Activated B cell treated with CpG ODN at 0.5 μM for 24 hours (primary cell): ENCODE data around the gene LRRC63. TPM values are rescaled to one million over a fixed set of nuclear protein-coding genes. Genes with fewer than 3 reads are reported as not detected.

ENCODE experiments used
- ATAC-seq: fragments of 200-7000 bp; cut with Tn5 transposase; one replicate; pipeline ENCODE4 v1.10.0; 2021; ENCODE audit warnings: low read depth, mild to moderate bottlenecking, moderate library complexity
- CTCF ChIA-PET: fragments of 350-600 bp; sonication (Branson Sonifier 250); formaldehyde crosslinking; loops from one replicate; lab custom pipeline; 2021; ENCODE audit warnings: antibody characterized with exemption; lab: Charles Lee
- POLR2A ChIA-PET: fragments of 350-600 bp; sonication (Branson Sonifier 250); formaldehyde crosslinking; loops from one replicate; lab custom pipeline; 2021; ENCODE audit warnings: antibody characterized with exemption; lab: Charles Lee
- DNase-seq: peaks from one replicate; pipeline ENCODE4 v3.0.0; 2022
- H3K27ac Mint-ChIP-seq: one replicate; pipeline ENCODE4 v1.8.0; 2020; ENCODE audit warnings: mixed read lengths
- H3K27me3 Mint-ChIP-seq: one replicate; pipeline ENCODE4 v1.8.0; 2021; ENCODE audit warnings: mixed read lengths
- H3K36me3 Mint-ChIP-seq: one replicate; pipeline ENCODE4 v1.8.0; 2021; ENCODE audit warnings: low read depth, mixed read lengths
- H3K4me1 Mint-ChIP-seq: one replicate; pipeline ENCODE4 v1.8.0; 2021; ENCODE audit warnings: mixed read lengths
- H3K4me3 Mint-ChIP-seq: one replicate; pipeline ENCODE4 v1.8.0; 2020; ENCODE audit warnings: mild to moderate bottlenecking, mixed read lengths
- H3K9me3 Mint-ChIP-seq: one replicate; pipeline ENCODE4 v1.8.0; 2020; ENCODE audit warnings: mixed read lengths
- intact Hi-C: fragments of 100-400 bp; cut with micrococcal nuclease; formaldehyde crosslinking; loops from one replicate; pipeline ENCODE4 v1.15.1; 2024
- total RNA-seq: library from RNA; stranded (reverse); gene quantifications from 2 replicates; pipeline ENCODE4 v1.2.3, GENCODE V29; 2022
- TF ChIP-seq, protein P1 (sequence below): fragments of 200-600 bp; IDR thresholded peaks from one replicate; pipeline ENCODE4 v1.8.0; 2022; ENCODE audit warnings: antibody characterized with exemption, mild to moderate bottlenecking

The LRRC63 gene
- total RNA-seq, 1 donor from 2014 or later = not detected

DNA sequence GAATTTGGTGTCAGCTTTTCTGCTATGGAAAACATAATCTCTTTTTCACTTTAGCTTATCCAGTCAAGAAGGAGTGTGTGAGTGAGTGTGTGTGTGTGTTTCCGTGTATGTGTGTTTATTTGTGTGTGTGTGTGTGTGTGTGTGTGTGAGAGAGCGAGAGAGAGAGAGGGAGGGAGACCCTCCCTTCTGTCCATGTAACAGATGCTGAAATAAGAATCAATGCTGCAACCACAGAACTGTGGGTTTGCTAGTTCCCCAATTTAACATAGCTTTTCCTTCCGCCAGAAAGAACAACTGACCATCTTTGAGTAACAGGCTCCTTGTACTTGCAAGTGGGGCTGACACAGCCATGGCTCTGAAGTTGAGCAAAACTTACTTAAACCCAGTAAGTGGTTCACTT, 35.0 kb upstream of the LRRC63 start:
- CTCF ChIA-PET = interaction anchor here (0.6 to 4.4 kb wide), 4 partner anchors 9 to 17 kb away, joined by 4 to 28 read pairs (median 11); no protein-coding TSS in a partner anchor
- H3K4me1 Mint-ChIP-seq = peaks cover 82% of the 10 kb centered on the region
- peak overlapping the region; percentile 99 for H3K4me3 Mint-ChIP-seq
- H3K9me3 Mint-ChIP-seq = no peaks in the 10 kb centered on the region
- TF ChIP-seq, protein P1, sequence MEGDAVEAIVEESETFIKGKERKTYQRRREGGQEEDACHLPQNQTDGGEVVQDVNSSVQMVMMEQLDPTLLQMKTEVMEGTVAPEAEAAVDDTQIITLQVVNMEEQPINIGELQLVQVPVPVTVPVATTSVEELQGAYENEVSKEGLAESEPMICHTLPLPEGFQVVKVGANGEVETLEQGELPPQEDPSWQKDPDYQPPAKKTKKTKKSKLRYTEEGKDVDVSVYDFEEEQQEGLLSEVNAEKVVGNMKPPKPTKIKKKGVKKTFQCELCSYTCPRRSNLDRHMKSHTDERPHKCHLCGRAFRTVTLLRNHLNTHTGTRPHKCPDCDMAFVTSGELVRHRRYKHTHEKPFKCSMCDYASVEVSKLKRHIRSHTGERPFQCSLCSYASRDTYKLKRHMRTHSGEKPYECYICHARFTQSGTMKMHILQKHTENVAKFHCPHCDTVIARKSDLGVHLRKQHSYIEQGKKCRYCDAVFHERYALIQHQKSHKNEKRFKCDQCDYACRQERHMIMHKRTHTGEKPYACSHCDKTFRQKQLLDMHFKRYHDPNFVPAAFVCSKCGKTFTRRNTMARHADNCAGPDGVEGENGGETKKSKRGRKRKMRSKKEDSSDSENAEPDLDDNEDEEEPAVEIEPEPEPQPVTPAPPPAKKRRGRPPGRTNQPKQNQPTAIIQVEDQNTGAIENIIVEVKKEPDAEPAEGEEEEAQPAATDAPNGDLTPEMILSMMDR = no peak
- H3K36me3 Mint-ChIP-seq = peaks cover 77% of the 10 kb centered on the region
- ATAC-seq (peak; percentile 46), DNase-seq (no peak)
- intact Hi-C loops = loop anchor here (1.0 kb wide), 1 partner anchor 8 kb away; no protein-coding TSS in a partner anchor
- no peaks in the 10 kb centered on the region for H3K27me3 Mint-ChIP-seq
- peak overlapping the region; percentile 69 for H3K27ac Mint-ChIP-seq
- POLR2A ChIA-PET = interaction anchor here (0.7 to 8.5 kb wide), 7 partner anchors 8 to 224 kb away, joined by 3 to 247 read pairs (median 3); no protein-coding TSS in a partner anchor

DNA sequence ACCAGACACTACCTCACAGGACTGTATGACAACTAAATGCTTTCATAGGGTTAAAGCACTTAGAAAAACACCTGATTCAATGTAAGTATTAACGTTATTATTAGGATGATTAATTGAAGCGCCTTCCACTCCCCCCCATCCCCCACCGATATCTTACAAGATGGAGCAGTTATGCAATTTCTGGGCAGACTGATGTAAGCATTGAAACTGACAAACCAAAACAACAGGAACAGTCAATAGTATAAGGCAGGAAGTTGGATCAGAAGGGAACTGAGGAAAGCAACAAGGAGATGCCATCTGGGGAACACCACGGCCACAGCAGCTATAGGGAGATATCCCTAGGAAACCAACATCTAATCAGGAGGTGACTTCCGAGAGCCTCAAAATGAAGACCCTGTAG, 33.6 kb upstream of the LRRC63 start:
- DNase-seq (no peak), ATAC-seq (no peak)
- peak overlapping the region; percentile 69 for H3K27ac Mint-ChIP-seq
- H3K4me3 Mint-ChIP-seq = peak overlapping the region; percentile 99
- peaks cover 72% of the 10 kb centered on the region for H3K36me3 Mint-ChIP-seq
- TF ChIP-seq, protein P1 = no peak
- CTCF ChIA-PET = interaction anchor here (1.2 to 4.4 kb wide), 3 partner anchors 10 to 112 kb away, joined by 3 to 28 read pairs (median 4); no protein-coding TSS in a partner anchor
- H3K9me3 Mint-ChIP-seq = no peaks in the 10 kb centered on the region
- POLR2A ChIA-PET = interaction anchor here (8.5 kb wide), 1 partner anchor 9 kb away, joined by 247 read pairs; no protein-coding TSS in a partner anchor
- H3K27me3 Mint-ChIP-seq = no peaks in the 10 kb centered on the region
- intact Hi-C loops = no loop called here
- H3K4me1 Mint-ChIP-seq = peaks cover 81% of the 10 kb centered on the region

DNA sequence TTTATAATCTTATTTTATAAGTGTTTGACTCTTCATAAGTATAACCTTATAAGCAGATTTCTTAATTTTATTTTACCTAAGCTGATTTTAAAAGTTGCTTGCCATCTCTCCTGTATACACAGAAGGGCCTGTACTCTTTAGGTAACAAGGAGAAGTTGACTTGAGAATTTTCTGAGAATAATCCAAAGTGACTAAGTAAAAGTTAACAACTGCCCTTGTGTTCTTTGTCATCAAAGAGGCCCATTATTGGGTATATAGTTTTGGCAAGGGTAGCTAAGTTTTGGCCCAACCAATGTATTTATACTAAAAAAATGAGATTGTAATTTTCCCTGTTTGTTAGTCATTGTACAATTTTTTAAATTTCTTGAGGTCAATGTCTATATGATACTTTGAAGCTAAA, 32.9 kb upstream of the LRRC63 start:
- no peak for DNase-seq
- ChIA-PET POLR2A (interaction anchor here (8.5 kb wide), 1 partner anchor 10 kb away, joined by 247 read pairs; no protein-coding TSS in a partner anchor), CTCF (interaction anchor here (0.9 to 4.4 kb wide), 4 partner anchors 8 to 111 kb away, joined by 3 to 28 read pairs (median 4); no protein-coding TSS in a partner anchor)
- H3K27me3 Mint-ChIP-seq = no peaks in the 10 kb centered on the region
- TF ChIP-seq, protein P1 = no peak
- H3K36me3 Mint-ChIP-seq = peaks cover 65% of the 10 kb centered on the region
- intact Hi-C loops = no loop called here
- peak overlapping the region; percentile 99 for H3K4me3 Mint-ChIP-seq
- H3K4me1 Mint-ChIP-seq = peaks cover 81% of the 10 kb centered on the region
- H3K27ac Mint-ChIP-seq = peak overlapping the region; percentile 98
- H3K9me3 Mint-ChIP-seq = no peaks in the 10 kb centered on the region
- no peak for ATAC-seq

DNA sequence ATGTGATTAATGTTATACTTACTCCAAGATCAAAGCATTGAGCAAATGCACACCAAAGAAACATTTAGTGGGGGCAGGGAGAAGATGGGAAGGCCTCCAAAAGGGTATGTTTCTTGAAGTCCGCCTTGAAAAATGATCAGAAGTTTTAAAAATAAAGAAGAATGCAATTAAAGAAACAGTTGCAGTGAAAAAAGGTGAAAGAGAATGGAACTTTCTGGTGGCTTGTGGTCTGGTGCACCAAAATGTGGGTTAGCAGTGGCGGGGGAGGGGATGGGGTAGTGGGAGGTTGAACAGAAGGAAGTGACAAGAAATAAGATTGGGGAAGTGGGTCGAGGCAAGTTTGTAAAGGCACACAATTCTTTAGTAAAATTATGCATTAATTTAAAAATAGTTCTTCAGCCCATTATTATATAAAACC, 32.2 kb upstream of the LRRC63 start:
- Mint-ChIP-seq H3K9me3 (no peaks in the 10 kb centered on the region), H3K27ac (peak overlapping the region; percentile 98), H3K4me3 (peak overlapping the region; percentile 99), H3K27me3 (no peaks in the 10 kb centered on the region), H3K4me1 (peaks cover 81% of the 10 kb centered on the region), H3K36me3 (peaks cover 58% of the 10 kb centered on the region)
- ATAC-seq = peak; percentile 22
- CTCF ChIA-PET = interaction anchor here (0.9 to 4.4 kb wide), 4 partner anchors 9 to 110 kb away, joined by 3 to 28 read pairs (median 4); no protein-coding TSS in a partner anchor
- POLR2A ChIA-PET = interaction anchor here (8.5 kb wide), 1 partner anchor 10 kb away, joined by 247 read pairs; no protein-coding TSS in a partner anchor
- TF ChIP-seq, protein P1 = no peak
- DNase-seq = peak; percentile 48
- intact Hi-C loops = no loop called here
